Motor neuron (in vitro differentiated cells): ENCODE results near the gene IQCE. TPM values are rescaled to one million over a fixed set of nuclear protein-coding genes. Genes with fewer than 3 reads are reported as not detected.

Experiments used
- ATAC-seq, 8 experiments: fragments of 200-7000 bp; cut with Tn5 transposase; replicated peaks in 6 of 8; 2 replicates each; pipeline ENCODE4 v1.8.0; 2021; ENCODE audit warnings: mild to moderate bottlenecking in 8 of 8, moderate library complexity in 8 of 8
- H3K27ac ChIP-seq, 2 donors: fragments of 250-450 bp; sonication (Bioruptor Pico); 2 replicates each; pipeline ENCODE4 v1.9.0; 2021; ENCODE audit warnings: antibody characterized with exemption in 2 of 2, mild to moderate bottlenecking in 2 of 2, moderate library complexity in 1 of 2
- H3K4me1 ChIP-seq, 2 donors: fragments of 250-450 bp; sonication (Bioruptor Pico); replicated peaks in 1 of 2; 2 replicates each; pipeline ENCODE4 v1.6.1; 2021; ENCODE audit warnings: antibody characterized with exemption in 2 of 2, mild to moderate bottlenecking in 2 of 2, moderate library complexity in 1 of 2
- H3K4me3 ChIP-seq, 5 donors: fragments of 250-450 bp; sonication (Bioruptor Pico); 2 replicates each; pipeline ENCODE4 v1.9.0; 2021; ENCODE audit warnings: antibody characterized with exemption in 5 of 5, mild to moderate bottlenecking in 5 of 5, moderate library complexity in 4 of 5
- WGBS, 10 experiments: fragments of 450-650 bp; shearing (Covaris generic); methylation state at CpG; one replicate each; pipeline ENCODE4 v1.0.0; 2022; 5-methylcytosine and 5-hydroxymethylcytosine counted together
- in situ Hi-C, 9 experiments: fragments of 400-800 bp; cut with MboI; loops; one replicate each; pipeline ENCODE4 v1.15.0; 2021; ENCODE audit warnings: low sequenced_read_pairs in 9 of 9, low pct_unique_long_range_greater_than_20kb in 2 of 9; ENCODE audit not compliant: unreplicated experiment in 9 of 9
- total RNA-seq, 8 experiments: library from RNA; unstranded; fragments of 300-600 nt; gene quantifications; 2 replicates each; pipeline versions ENCODE4 v1.2.3 to v1.2.4, GENCODE V29; 2022

The IQCE gene
- total RNA-seq, 8 experiments from 2014 or later = 5.5 to 26.5 (median 6.5) TPM

GRCh38 chr7:2622869-2623697 lies 64.3 kb downstream of the IQCE start:
- peak overlapping the region in 1 of 2 donors; percentile 26 for H3K27ac ChIP-seq
- peaks cover 30 to 46% of the 10 kb centered on the region in 2 donors for H3K4me1 ChIP-seq
- in situ Hi-C loops = no loop called here
- peak in 3 of 8 experiments; percentile 2 to 11 (median 2) for ATAC-seq
- H3K4me3 ChIP-seq = no peak overlapping the region
- WGBS, 10 experiments = 0 to 100% (median 82%) methylated on average over 1 to 7 of the region's 19 CpGs; no CpG with 5 or more reads in 7 of the 10 experiments

GRCh38 chr7:2623698-2624014 lies 64.9 kb downstream of the IQCE start:
- no peak for ATAC-seq
- Histone ChIP-seq H3K4me3 (no peak overlapping the region), H3K27ac (peak overlapping the region in 1 of 2 donors; percentile 26), H3K4me1 (peaks cover 24 to 43% of the 10 kb centered on the region in 2 donors)
- WGBS, 10 experiments = 77% methylated on average over 3 of the region's 10 CpGs; no CpG with 5 or more reads in 9 of the 10 experiments
- in situ Hi-C loops = no loop called here

- H3K27ac ChIP-seq = no peak overlapping the region
- in situ Hi-C loops = no loop called here
- H3K4me1 ChIP-seq = peaks cover 23 to 40% of the 10 kb centered on the region in 2 donors
- peak in 2 of 8 experiments; percentile 22 to 39 for ATAC-seq
- 60 to 100% (median 89%) methylated on average over 1 to 5 of the region's 18 CpGs; no CpG with 5 or more reads in 4 of the 10 experiments for WGBS, 10 experiments
- H3K4me3 ChIP-seq = no peak overlapping the region
These were observed 65.6 kb downstream of the IQCE start for GRCh38 chr7:2624293-2624886.

GRCh38 chr7:2626498-2627117 lies 67.8 kb downstream of the IQCE start:
- in situ Hi-C loops = no loop called here
- no peak for ATAC-seq
- WGBS, 10 experiments = 0 to 100% (median 74%) methylated on average over 1 to 12 of the region's 20 CpGs; no CpG with 5 or more reads in 6 of the 10 experiments
- no peak overlapping the region for H3K27ac ChIP-seq
- no peak overlapping the region for H3K4me3 ChIP-seq
- peaks cover 18 to 34% of the 10 kb centered on the region in 2 donors for H3K4me1 ChIP-seq

- in situ Hi-C loops = no loop called here
- no peak for ATAC-seq
- 60 to 89% (median 71%) methylated on average over 1 to 3 of the region's 9 CpGs; no CpG with 5 or more reads in 6 of the 10 experiments for WGBS, 10 experiments
- H3K27ac ChIP-seq = peak overlapping the region in 1 of 2 donors; percentile 24
- no peak overlapping the region for H3K4me3 ChIP-seq
- H3K4me1 ChIP-seq = peaks cover 10 to 26% of the 10 kb centered on the region in 2 donors
These were observed 68.7 kb downstream of the IQCE start for GRCh38 chr7:2627258-2628129.

- in situ Hi-C loops = no loop called here
- Histone ChIP-seq H3K27ac (peak overlapping the region in 1 of 2 donors; percentile 24), H3K4me3 (no peak overlapping the region), H3K4me1 (peaks cover 3 to 19% of the 10 kb centered on the region in 2 donors)
- no peak for ATAC-seq
- WGBS, 10 experiments = 67 to 82% (median 80%) methylated on average over 3 to 8 of the region's 12 CpGs; no CpG with 5 or more reads in 6 of the 10 experiments
These were observed 69.3 kb downstream of the IQCE start for GRCh38 chr7:2628130-2628482.

- Histone ChIP-seq H3K4me1 (peaks cover 2 to 12% of the 10 kb centered on the region in 2 donors), H3K4me3 (no peak overlapping the region), H3K27ac (no peak overlapping the region)
- ATAC-seq = no peak
- in situ Hi-C loops = no loop called here
- WGBS, 10 experiments = 90 to 100% (median 100%) methylated on average over 1 to 5 of the region's 7 CpGs; no CpG with 5 or more reads in 5 of the 10 experiments
These were observed 70.1 kb downstream of the IQCE start for GRCh38 chr7:2628891-2629290.

GRCh38 chr7:2629746-2630681 lies 71.2 kb downstream of the IQCE start:
- peak in 1 of 8 experiments; percentile 11 for ATAC-seq
- no peak overlapping the region for H3K27ac ChIP-seq

GRCh38 chr7:2631946-2632732 lies 73.4 kb downstream of the IQCE start, which contains the start of gene TTYH3:
TSS of gene TTYH3 (plus strand) at chr7:2631986. CDS start at chr7:2632156, 170 bp downstream.
- H3K4me3 ChIP-seq = peak within 1 kb of the TSS; percentile 77 to 96 (median 90)
- in situ Hi-C loops = no loop called here
- H3K4me1 ChIP-seq = peaks cover 17 to 24% of the 10 kb centered on the region in 2 donors
- ATAC-seq = peak; percentile 23 to 56 (median 40)
- peak within 1 kb of the TSS; percentile 90 to 91 for H3K27ac ChIP-seq
- no CpG with 5 or more reads among the region's 62 CpGs for WGBS, 10 experiments

More at GRCh38 chr7:2629746-2630681, 71.2 kb downstream of the IQCE start:
- Histone ChIP-seq H3K4me3 (no peak overlapping the region), H3K4me1 (peaks cover 10 to 19% of the 10 kb centered on the region in 2 donors)
- in situ Hi-C loops = no loop called here
- 20 to 100% (median 58%) methylated on average over 1 to 4 of the region's 21 CpGs; no CpG with 5 or more reads in 2 of the 10 experiments for WGBS, 10 experiments

GRCh38 chr7:2632733-2633537 lies 74.2 kb downstream of the IQCE start:
- 0 to 11% (median 7%) methylated on average over 1 to 5 of the region's 35 CpGs; no CpG with 5 or more reads in 6 of the 10 experiments for WGBS, 10 experiments
- Histone ChIP-seq H3K4me1 (peaks cover 20 to 26% of the 10 kb centered on the region in 2 donors), H3K4me3 (peak overlapping the region; percentile 77 to 96 (median 90)), H3K27ac (peak overlapping the region; percentile 90 to 91)
- ATAC-seq = peak; percentile 0 to 55 (median 47)
- in situ Hi-C loops = no loop called here
